ENCODE data around the gene RP2. TPM values are rescaled to one million over a fixed set of nuclear protein-coding genes. Genes with fewer than 3 reads are reported as not detected.

RP2 gene
- total RNA-seq, 2 donors from 2014 or later: 3.9 to 5.0 TPM

DNA sequence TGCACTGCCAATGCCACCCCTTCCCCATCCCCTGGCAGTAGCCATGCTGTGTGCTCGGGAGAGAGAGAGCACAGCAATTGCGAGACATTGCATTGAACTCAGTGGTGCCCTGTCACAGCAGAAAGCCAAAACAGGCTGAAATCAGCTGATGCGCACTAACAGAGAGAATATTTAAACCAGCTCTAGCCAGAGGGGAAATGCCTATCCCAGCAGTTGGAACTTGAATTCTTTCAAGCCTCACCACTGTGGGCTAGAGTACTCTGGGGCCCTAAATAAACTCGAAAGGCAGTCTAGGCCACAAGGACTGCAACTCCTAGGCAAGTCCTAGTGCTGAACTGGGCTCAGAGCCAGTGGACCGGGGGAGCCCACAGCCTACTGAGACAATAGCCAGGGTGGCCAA is 17.7 kb upstream of the RP2 start:
- DNase-seq (ENCODE audit: low spot score): no peak
- no peak for TF ChIP-seq CTCF (IDR thresholded peaks at IDR 0.05)
- no peak overlapping the region for H3K4me3 ChIP-seq

DNA sequence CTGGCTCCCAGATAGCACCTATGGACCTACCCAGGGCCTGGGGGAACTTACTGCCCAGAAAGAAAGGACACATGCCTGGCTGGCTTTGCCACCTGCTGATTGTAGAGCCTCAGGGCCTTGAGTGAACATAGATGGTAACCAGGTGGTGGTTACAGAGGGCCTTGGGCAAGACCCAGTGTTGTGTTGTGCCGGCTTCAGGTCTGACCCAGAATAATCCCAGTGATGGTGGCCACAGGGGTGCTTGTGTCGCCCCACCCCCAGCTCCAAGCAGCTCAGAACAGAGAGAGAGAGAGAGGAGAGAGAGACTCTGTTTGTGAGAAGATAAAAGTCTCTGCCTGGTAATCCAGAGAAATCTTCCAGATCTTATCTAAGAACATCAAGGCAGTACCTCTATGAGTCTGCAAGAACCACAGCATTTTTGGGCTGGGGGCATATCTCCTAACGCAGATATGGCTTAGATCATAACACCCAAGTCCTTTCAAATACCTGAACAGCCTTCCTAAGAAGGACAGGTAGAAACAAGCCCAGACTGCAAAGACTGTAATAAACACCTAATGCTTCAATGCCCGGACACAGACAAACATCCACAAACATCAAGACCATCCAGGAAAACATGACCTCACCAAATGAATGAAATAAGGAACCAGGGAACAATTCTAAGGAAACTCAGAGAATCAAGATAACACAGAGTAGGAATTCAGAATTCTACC is 16.3 kb upstream of the RP2 start:
- Histone ChIP-seq H3K9me3 (peaks cover 7 to 11% of the 10 kb centered on the region in 2 donors), H3K4me1 (no peaks in the 10 kb centered on the region), H3K27me3 (no peaks in the 10 kb centered on the region), H3K36me3 (no peaks in the 10 kb centered on the region), H3K4me3 (no peak overlapping the region), H3K27ac (no peak overlapping the region)
- no peak for DNase-seq (ENCODE audit: low spot score)
- no peak for TF ChIP-seq CTCF (IDR thresholded peaks at IDR 0.05)

More for the DNA sequence above, 17.7 kb upstream of the RP2 start:
- H3K4me1 ChIP-seq: no peaks in the 10 kb centered on the region
- no peaks in the 10 kb centered on the region for H3K27me3 ChIP-seq
- H3K9me3 ChIP-seq: peaks cover 7 to 11% of the 10 kb centered on the region in 2 donors
- H3K27ac ChIP-seq: no peak overlapping the region
- H3K36me3 ChIP-seq: no peaks in the 10 kb centered on the region

DNA sequence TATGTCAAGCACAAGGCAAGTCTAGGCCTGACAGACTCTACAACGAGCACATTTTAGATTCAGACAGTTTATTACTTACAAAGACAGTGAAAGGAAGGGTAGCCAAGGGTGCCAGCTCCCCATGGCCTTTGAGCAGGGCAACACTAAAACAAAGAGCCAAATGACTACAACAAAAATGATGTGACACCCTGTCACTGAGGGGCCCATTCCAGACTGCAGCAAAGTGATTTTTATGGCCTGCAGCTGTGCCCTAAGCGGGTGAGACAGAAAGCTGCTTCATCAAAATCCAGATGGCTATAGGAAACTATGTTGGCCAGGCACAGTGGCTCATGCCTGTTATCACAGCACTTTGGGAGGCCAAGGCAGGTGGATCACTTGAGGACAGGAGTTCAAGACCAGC is 13.4 kb upstream of the RP2 start:
- Histone ChIP-seq H3K36me3 (no peaks in the 10 kb centered on the region), H3K27me3 (no peaks in the 10 kb centered on the region), H3K9me3 (peaks cover 7 to 11% of the 10 kb centered on the region in 2 donors), H3K4me1 (no peaks in the 10 kb centered on the region), H3K27ac (no peak overlapping the region), H3K4me3 (no peak overlapping the region)
- DNase-seq (ENCODE audit: low spot score): no peak
- no peak for TF ChIP-seq CTCF (IDR thresholded peaks at IDR 0.05)

DNA sequence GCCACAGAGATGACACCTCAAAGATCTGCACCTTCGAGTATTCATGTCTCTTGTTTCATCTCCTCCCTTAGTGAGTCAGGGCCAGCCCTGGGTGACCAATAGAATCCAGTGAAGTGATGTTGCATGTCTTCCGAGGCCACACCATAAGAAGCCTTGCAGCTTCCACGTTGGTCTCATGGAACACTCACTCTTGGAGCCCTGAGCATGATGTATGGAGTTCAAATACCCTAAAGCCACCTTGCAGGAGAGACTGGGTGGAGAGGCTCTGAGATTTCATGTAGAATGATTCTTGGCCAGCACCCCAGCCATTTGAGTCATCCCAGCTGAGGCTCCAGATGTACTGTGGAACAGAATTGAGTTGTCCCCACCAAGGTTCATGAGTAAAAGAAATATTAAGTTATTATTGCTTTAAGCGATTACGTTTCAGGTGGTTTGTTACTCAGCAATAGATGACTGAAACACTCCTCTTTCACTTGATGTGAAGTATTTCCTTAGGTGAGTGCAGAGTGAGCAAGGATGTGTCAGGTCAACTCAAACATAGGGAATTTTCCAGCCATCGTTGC is 5.0 kb upstream of the RP2 start:
- TF ChIP-seq CTCF (IDR thresholded peaks at IDR 0.05): no peak
- H3K36me3 ChIP-seq: no peaks in the 10 kb centered on the region
- no peaks in the 10 kb centered on the region for H3K4me1 ChIP-seq
- DNase-seq (ENCODE audit: low spot score): no peak
- no peak overlapping the region for H3K27ac ChIP-seq
- H3K27me3 ChIP-seq: no peaks in the 10 kb centered on the region
- no peak overlapping the region for H3K4me3 ChIP-seq
- H3K9me3 ChIP-seq: no peaks in the 10 kb centered on the region

- TF ChIP-seq CTCF (IDR thresholded peaks at IDR 0.05): no peak
- no peaks in the 10 kb centered on the region for H3K9me3 ChIP-seq
- DNase-seq (ENCODE audit: low spot score): no peak
- peak overlapping the region; percentile 87 to 91 for H3K27ac ChIP-seq
- no peaks in the 10 kb centered on the region for H3K27me3 ChIP-seq
- peaks cover 0 to 4% of the 10 kb centered on the region in 2 donors for H3K4me1 ChIP-seq
- no peaks in the 10 kb centered on the region for H3K36me3 ChIP-seq
- H3K4me3 ChIP-seq: peak overlapping the region; percentile 61 to 67
Measured at GRCh38 chrX:46837558-46838485, 979 bp downstream of the RP2 start.
